Bronchial epithelial cell (primary cell): ENCODE measurements around the gene SMAD7. TPM values are rescaled to one million over a fixed set of nuclear protein-coding genes. Genes with fewer than 3 reads are reported as not detected.

Experiments used
- DNase-seq: peaks from one replicate; pipeline ENCODE4 v3.0.0-alpha.2; 2010; ENCODE audit warnings: low read depth
- FAIRE-seq: peaks from 2 replicates; lab custom pipeline; 2011; peaks lifted over from hg19 to GRCh38; lab: Jason Lieb, UNC
- H3K27me3 ChIP-seq: 2 replicates; pipeline ENCODE4 v1.5.1; 2011; ENCODE audit warnings: low read length; ENCODE audit not compliant: control insufficient read depth, insufficient read depth
- H3K36me3 ChIP-seq: 2 replicates; pipeline ENCODE4 v1.5.1; 2011; ENCODE audit warnings: low read length; ENCODE audit not compliant: control insufficient read depth, insufficient read depth
- H3K4me3 ChIP-seq: 2 replicates; pipeline ENCODE4 v1.5.1; 2011; ENCODE audit warnings: mild to moderate bottlenecking, low read depth, low read length, control low read depth
- total RNA-seq: library from RNA; depleted of rRNA; stranded (reverse); fragments of >200 nt; gene quantifications from 2 replicates; pipeline ENCODE4 v1.2.1, GENCODE V29; 2014
- TF ChIP-seq, protein P1 (sequence below): IDR thresholded peaks from 2 replicates; pipeline ENCODE4 v1.5.1; 2011; ENCODE audit warnings: mild to moderate bottlenecking, moderate library complexity, low read length, control low read depth, inconsistent platforms; ENCODE audit not compliant: insufficient read depth, severe bottlenecking

Gene SMAD7
- total RNA-seq, 1 donor from 2014 or later = 19.2 TPM

GRCh38 chr18:48988508-48989303, 37.9 kb upstream of the SMAD7 start:
- DNase-seq = no peak
- Histone ChIP-seq H3K36me3 (no peaks in the 10 kb centered on the region), H3K27me3 (no peaks in the 10 kb centered on the region), H3K4me3 (no peak overlapping the region)
- FAIRE-seq = no peak
- TF ChIP-seq, protein P1, sequence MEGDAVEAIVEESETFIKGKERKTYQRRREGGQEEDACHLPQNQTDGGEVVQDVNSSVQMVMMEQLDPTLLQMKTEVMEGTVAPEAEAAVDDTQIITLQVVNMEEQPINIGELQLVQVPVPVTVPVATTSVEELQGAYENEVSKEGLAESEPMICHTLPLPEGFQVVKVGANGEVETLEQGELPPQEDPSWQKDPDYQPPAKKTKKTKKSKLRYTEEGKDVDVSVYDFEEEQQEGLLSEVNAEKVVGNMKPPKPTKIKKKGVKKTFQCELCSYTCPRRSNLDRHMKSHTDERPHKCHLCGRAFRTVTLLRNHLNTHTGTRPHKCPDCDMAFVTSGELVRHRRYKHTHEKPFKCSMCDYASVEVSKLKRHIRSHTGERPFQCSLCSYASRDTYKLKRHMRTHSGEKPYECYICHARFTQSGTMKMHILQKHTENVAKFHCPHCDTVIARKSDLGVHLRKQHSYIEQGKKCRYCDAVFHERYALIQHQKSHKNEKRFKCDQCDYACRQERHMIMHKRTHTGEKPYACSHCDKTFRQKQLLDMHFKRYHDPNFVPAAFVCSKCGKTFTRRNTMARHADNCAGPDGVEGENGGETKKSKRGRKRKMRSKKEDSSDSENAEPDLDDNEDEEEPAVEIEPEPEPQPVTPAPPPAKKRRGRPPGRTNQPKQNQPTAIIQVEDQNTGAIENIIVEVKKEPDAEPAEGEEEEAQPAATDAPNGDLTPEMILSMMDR = no peak

GRCh38 chr18:48987821-48988220, 37.1 kb upstream of the SMAD7 start:
- DNase-seq (no peak), FAIRE-seq (no peak)
- Histone ChIP-seq H3K36me3 (no peaks in the 10 kb centered on the region), H3K27me3 (no peaks in the 10 kb centered on the region), H3K4me3 (no peak overlapping the region)
- TF ChIP-seq, protein P1 = no peak

GRCh38 chr18:48986851-48987761, 36.3 kb upstream of the SMAD7 start:
- H3K36me3 ChIP-seq = no peaks in the 10 kb centered on the region
- TF ChIP-seq, protein P1 = no peak
- no peak for FAIRE-seq

GRCh38 chr18:48985161-48985560, 34.4 kb upstream of the SMAD7 start:
- H3K4me3 ChIP-seq = no peak overlapping the region
- DNase-seq (no peak), FAIRE-seq (no peak)
- no peaks in the 10 kb centered on the region for H3K36me3 ChIP-seq
- no peaks in the 10 kb centered on the region for H3K27me3 ChIP-seq
- TF ChIP-seq, protein P1 = no peak

More at GRCh38 chr18:48986851-48987761, 36.3 kb upstream of the SMAD7 start:
- Histone ChIP-seq H3K4me3 (no peak overlapping the region), H3K27me3 (no peaks in the 10 kb centered on the region)
- no peak for DNase-seq

DNA sequence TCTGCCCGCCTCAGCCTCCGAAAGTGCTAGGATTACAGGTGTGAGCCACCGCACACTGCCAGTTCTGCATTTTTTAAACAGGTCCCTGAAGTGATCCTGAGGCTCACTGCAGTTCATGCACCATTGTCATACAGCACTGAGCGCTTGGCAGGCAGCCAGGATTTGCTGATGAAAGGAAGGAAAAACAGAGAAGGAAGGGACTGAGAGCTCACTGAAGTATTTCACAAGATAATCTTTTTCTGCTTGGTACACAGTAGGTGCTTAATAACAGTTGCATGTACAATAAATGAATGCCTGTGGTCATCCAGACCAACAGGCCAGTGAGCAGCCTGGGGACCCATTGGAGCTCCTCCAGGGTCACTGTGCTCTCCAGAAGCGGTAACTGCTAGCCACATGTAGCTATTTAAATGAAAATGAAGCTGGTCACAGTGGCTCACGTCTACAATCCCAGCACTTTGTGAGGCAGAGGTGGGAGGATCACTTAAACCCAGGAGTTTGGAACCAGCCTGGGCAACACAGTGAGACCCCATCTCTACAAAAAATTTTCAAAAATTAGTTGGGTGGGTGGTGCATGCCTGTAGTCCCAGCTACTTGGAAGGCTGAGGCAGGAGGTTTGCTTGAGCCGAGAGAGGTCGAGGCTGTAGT, 33.1 kb upstream of the SMAD7 start:
- Histone ChIP-seq H3K27me3 (no peaks in the 10 kb centered on the region), H3K36me3 (no peaks in the 10 kb centered on the region), H3K4me3 (no peak overlapping the region)
- DNase-seq = no peak
- FAIRE-seq = no peak
- TF ChIP-seq, protein P1 = no peak
